HFFc6 (cell line): ENCODE data around the gene TEX51. TPM values are rescaled to one million over a fixed set of nuclear protein-coding genes. Genes with fewer than 3 reads are reported as not detected.

ENCODE experiments used
- DNase-seq: peaks from one replicate; pipeline ENCODE4 v3.0.0-alpha.2; 2018
- H3K27ac Mint-ChIP-seq: 2 replicates; pipeline ENCODE4 v1.8.0; 2020; ENCODE audit warnings: mild to moderate bottlenecking, mixed read lengths
- H3K27me3 Mint-ChIP-seq: 2 replicates; pipeline ENCODE4 v1.8.0; 2021; ENCODE audit warnings: mild to moderate bottlenecking, moderate library complexity, mixed read lengths; ENCODE audit not compliant: insufficient read depth
- H3K36me3 Mint-ChIP-seq: 2 replicates; pipeline ENCODE4 v1.8.0; 2021; ENCODE audit warnings: low read depth, mixed read lengths
- H3K4me1 Mint-ChIP-seq: 2 replicates; pipeline ENCODE4 v1.8.0; 2020; ENCODE audit warnings: low read depth, mixed read lengths
- H3K4me3 Mint-ChIP-seq: 2 replicates; pipeline ENCODE4 v1.8.0; 2020; ENCODE audit warnings: mild to moderate bottlenecking, moderate library complexity, mixed read lengths
- H3K9me3 Mint-ChIP-seq: 2 replicates; pipeline ENCODE4 v1.8.0; 2020; ENCODE audit warnings: mild to moderate bottlenecking, mixed read lengths
- CTCF ChIP-seq: fragments of 200-600 bp; sonication (generic); IDR thresholded peaks from 2 replicates; pipeline ENCODE4 v1.5.0; 2021; ENCODE audit warnings: antibody characterized with exemption, mild to moderate bottlenecking
- total RNA-seq, 6 experiments: library from RNA; stranded (reverse); fragmentation: NEBNext Ultra II Directional; extraction: Animal tissue kit (Norgen Biotek cat#: 25700); gene quantifications; 2 replicates in 1 of 6; 3 replicates in 5 of 6; pipeline ENCODE4 v1.2.3, GENCODE V29; 2021

Gene TEX51
- total RNA-seq, 6 experiments from 2014 or later = not detected

GRCh38 chr2:126913881-126914615 lies 15.4 kb downstream of the TEX51 start:
- DNase-seq = no peak
- H3K36me3 Mint-ChIP-seq = no peaks in the 10 kb centered on the region
- H3K27me3 Mint-ChIP-seq = peaks cover 13% of the 10 kb centered on the region
- H3K4me1 Mint-ChIP-seq = no peaks in the 10 kb centered on the region
- no peak for TF ChIP-seq CTCF
- H3K27ac Mint-ChIP-seq = no peak overlapping the region
- no peaks in the 10 kb centered on the region for H3K9me3 Mint-ChIP-seq
- H3K4me3 Mint-ChIP-seq = no peak overlapping the region

- DNase-seq = no peak
- peaks cover 11% of the 10 kb centered on the region for H3K27me3 Mint-ChIP-seq
- H3K9me3 Mint-ChIP-seq = no peaks in the 10 kb centered on the region
- no peak for TF ChIP-seq CTCF
- H3K4me1 Mint-ChIP-seq = no peaks in the 10 kb centered on the region
- no peaks in the 10 kb centered on the region for H3K36me3 Mint-ChIP-seq
- no peak overlapping the region for H3K4me3 Mint-ChIP-seq
- H3K27ac Mint-ChIP-seq = no peak overlapping the region
These were observed 16.3 kb downstream of the TEX51 start for GRCh38 chr2:126914811-126915500.

- H3K27ac Mint-ChIP-seq = no peak overlapping the region
- DNase-seq = no peak
- no peaks in the 10 kb centered on the region for H3K4me1 Mint-ChIP-seq
- H3K27me3 Mint-ChIP-seq = peaks cover 11% of the 10 kb centered on the region
- H3K4me3 Mint-ChIP-seq = no peak overlapping the region
- no peaks in the 10 kb centered on the region for H3K36me3 Mint-ChIP-seq
- no peak for TF ChIP-seq CTCF
- H3K9me3 Mint-ChIP-seq = no peaks in the 10 kb centered on the region
These were observed 17.2 kb downstream of the TEX51 start for GRCh38 chr2:126915903-126916302.

GRCh38 chr2:126916744-126917143 lies 18.1 kb downstream of the TEX51 start:
- no peak for TF ChIP-seq CTCF
- H3K27me3 Mint-ChIP-seq = peaks cover 13% of the 10 kb centered on the region
- H3K4me1 Mint-ChIP-seq = no peaks in the 10 kb centered on the region
- H3K9me3 Mint-ChIP-seq = no peaks in the 10 kb centered on the region
- H3K36me3 Mint-ChIP-seq = no peaks in the 10 kb centered on the region
- no peak overlapping the region for H3K27ac Mint-ChIP-seq
- no peak for DNase-seq
- no peak overlapping the region for H3K4me3 Mint-ChIP-seq

GRCh38 chr2:126921066-126921465 lies 22.4 kb downstream of the TEX51 start:
- H3K27ac Mint-ChIP-seq = no peak overlapping the region
- H3K4me3 Mint-ChIP-seq = no peak overlapping the region
- H3K27me3 Mint-ChIP-seq = peaks cover 5% of the 10 kb centered on the region; the same call in 1 of the 2 replicates
- H3K9me3 Mint-ChIP-seq = no peaks in the 10 kb centered on the region
- no peaks in the 10 kb centered on the region for H3K4me1 Mint-ChIP-seq
- no peaks in the 10 kb centered on the region for H3K36me3 Mint-ChIP-seq
- no peak for DNase-seq
- TF ChIP-seq CTCF = no peak
